ENCODE measurements around the gene KLC3. TPM values are rescaled to one million over a fixed set of nuclear protein-coding genes. Genes with fewer than 3 reads are reported as not detected.

Gene KLC3
- total RNA-seq, 6 experiments from 2014 or later: 0.22 to 0.26 TPM; not detected in 4

- peaks cover 0 to 12% (median 2%) of the 10 kb centered on the region in 4 donors for H3K4me1 ChIP-seq
- no peaks in the 10 kb centered on the region for H3K9me3 ChIP-seq
- ATAC-seq (no peak), DNase-seq (no peak)
- no CpG with 5 or more reads among the region's 6 CpGs for WGBS (ENCODE audit: insufficient coverage, low coverage, low lambda C conversion rate, missing lambda C conversion rate)
- no peak for TF ChIP-seq CTCF (IDR thresholded peaks at IDR 0.05)
- H3K36me3 ChIP-seq: no peaks in the 10 kb centered on the region
- no peaks in the 10 kb centered on the region for H3K27me3 ChIP-seq
- H3K27ac ChIP-seq: no peak overlapping the region
- H3K4me3 ChIP-seq: no peak overlapping the region
- intact Hi-C loops (cut with DNase I): no loop called here
Observed at GRCh38 chr19:45400192-45400591, 59.6 kb downstream of the KLC3 start.

Other genes with a start within 250 kb of the KLC3 start
- gene PPP1R37, start 247.6 kb upstream of the KLC3 start, total RNA-seq: 10 to 100 TPM; 10.1 to 14.3 (median 11.0) TPM
- gene NKPD1, start 179.8 kb upstream of the KLC3 start, total RNA-seq: under 1 TPM in 1 of 6 experiments, not detected in 5; 0.06 TPM
- gene TRAPPC6A, start 162.5 kb upstream of the KLC3 start, total RNA-seq: 10 to 100 TPM; 13.1 to 33.3 (median 23.7) TPM
- 10 to 100 TPM in 1 of 6 experiments, 1 to 10 TPM in 5; 4.7 to 17.0 (median 6.1) TPM for gene BLOC1S3, start 162.0 kb upstream of the KLC3 start, total RNA-seq
- 1 to 10 TPM; 1.8 to 6.9 (median 4.4) TPM for gene EXOC3L2, start 95.3 kb upstream of the KLC3 start, total RNA-seq
- 10 to 100 TPM; 14.2 to 23.5 (median 17.5) TPM for gene MARK4, start 89.5 kb upstream of the KLC3 start, total RNA-seq
- 10 to 100 TPM in 1 of 6 experiments, 1 to 10 TPM in 2, under 1 TPM in 2, not detected in 1; 0.42 to 25.6 (median 1.1) TPM for gene CKM, start 17.9 kb upstream of the KLC3 start, total RNA-seq
- 10 to 100 TPM in 5 of 6 experiments, 1 to 10 TPM in 1; 9.8 to 13.7 (median 11.3) TPM for gene ERCC2, start 29.8 kb downstream of the KLC3 start, total RNA-seq
- gene PPP1R13L, start 64.3 kb downstream of the KLC3 start, total RNA-seq: 10 to 100 TPM in 4 of 6 experiments, 1 to 10 TPM in 2; 6.9 to 22.9 (median 14.6) TPM
- gene POLR1G, start 65.9 kb downstream of the KLC3 start, total RNA-seq: 1 to 10 TPM; 1.3 to 4.5 (median 3.2) TPM
- gene ERCC1, start 83.2 kb downstream of the KLC3 start, total RNA-seq: 10 to 100 TPM; 19.2 to 29.4 (median 22.6) TPM
- gene FOSB, start 127.2 kb downstream of the KLC3 start, total RNA-seq: 1 to 10 TPM in 1 of 6 experiments, under 1 TPM in 5; 0.19 to 1.2 (median 0.44) TPM
- gene RTN2, start 156.3 kb downstream of the KLC3 start, total RNA-seq: 1 to 10 TPM; 1.5 to 7.2 (median 2.9) TPM
- gene PPM1N, start 157.7 kb downstream of the KLC3 start, total RNA-seq: 1 to 10 TPM in 2 of 6 experiments, under 1 TPM in 3, not detected in 1; 0.32 to 2.0 (median 0.51) TPM
- gene VASP, start 166.7 kb downstream of the KLC3 start, total RNA-seq: 10 to 100 TPM; 19.4 to 64.1 (median 30.6) TPM
- 10 to 100 TPM in 2 of 6 experiments, 1 to 10 TPM in 4; 6.7 to 18.1 (median 8.1) TPM for gene OPA3, start 244.1 kb downstream of the KLC3 start, total RNA-seq